G401 (cell line): ENCODE data around the gene L3MBTL4. TPM values are rescaled to one million over a fixed set of nuclear protein-coding genes. Genes with fewer than 3 reads are reported as not detected.
"Not testable (repeated sequence)": the region's sequence is repeated elsewhere in the genome, so short reads cannot be mapped to it uniquely, and the experiment has no call there.

Experiments used
- DNase-seq: peaks from one replicate; pipeline ENCODE4 v3.0.0-alpha.2; 2015; ENCODE audit warnings: low spot score
- in situ Hi-C: cut with HindIII; loops from 2 replicates; pipeline ENCODE4 v1.10.0; 2016; ENCODE audit warnings: low sequenced_read_pairs, mixed read lengths
- total RNA-seq: library from RNA; depleted of rRNA; stranded (reverse); fragments of >200 nt; shearing (Covaris generic); gene quantifications from 2 replicates; pipeline ENCODE4 v1.2.3, GENCODE V29; 2014

L3MBTL4 gene
- total RNA-seq, 1 experiment from 2014 or later: not detected

- no peak for DNase-seq
- in situ Hi-C loops: no loop called here
These were observed 328.0 kb downstream of the L3MBTL4 start for GRCh38 chr18:6086731-6087130.

DNA sequence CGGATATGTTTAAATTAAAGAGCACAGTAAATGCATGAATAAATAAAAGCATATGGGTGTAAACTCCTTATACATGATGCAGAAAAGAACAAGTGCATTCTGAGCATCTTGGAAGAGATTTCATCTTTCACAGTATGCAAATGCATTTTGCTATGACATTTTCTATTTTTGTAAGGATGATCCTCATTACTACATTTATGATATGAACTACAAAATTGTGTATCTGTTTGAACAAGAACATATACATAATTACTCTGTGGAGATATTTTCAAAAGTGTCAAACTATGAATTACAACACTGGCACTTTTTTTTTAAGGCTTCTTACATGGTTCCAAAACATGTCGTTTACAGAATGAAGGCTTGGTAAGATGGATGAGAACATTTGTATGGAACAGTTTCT, 335.3 kb downstream of the L3MBTL4 start:
- in situ Hi-C loops: no loop called here
- DNase-seq: no peak

DNA sequence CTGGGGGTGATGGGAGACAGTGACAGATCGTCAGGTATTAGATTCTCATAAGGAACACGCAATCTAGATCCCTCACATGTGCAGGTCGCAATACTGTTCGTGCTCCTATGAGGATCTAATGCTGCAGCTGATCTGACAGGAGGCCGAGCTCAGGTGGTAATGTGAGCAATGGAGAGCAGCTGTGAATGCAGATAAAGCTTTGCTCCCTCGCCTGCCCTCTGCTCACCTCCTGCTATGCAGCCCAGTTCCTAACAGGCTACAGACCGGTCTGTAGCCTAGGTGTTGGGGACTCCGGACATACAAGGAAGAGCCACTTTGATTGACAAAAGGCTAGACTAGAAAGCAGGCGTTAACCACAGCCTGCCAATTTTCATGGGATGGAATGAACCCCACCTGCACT, 335.8 kb downstream of the L3MBTL4 start:
- in situ Hi-C loops: no loop called here

DNA sequence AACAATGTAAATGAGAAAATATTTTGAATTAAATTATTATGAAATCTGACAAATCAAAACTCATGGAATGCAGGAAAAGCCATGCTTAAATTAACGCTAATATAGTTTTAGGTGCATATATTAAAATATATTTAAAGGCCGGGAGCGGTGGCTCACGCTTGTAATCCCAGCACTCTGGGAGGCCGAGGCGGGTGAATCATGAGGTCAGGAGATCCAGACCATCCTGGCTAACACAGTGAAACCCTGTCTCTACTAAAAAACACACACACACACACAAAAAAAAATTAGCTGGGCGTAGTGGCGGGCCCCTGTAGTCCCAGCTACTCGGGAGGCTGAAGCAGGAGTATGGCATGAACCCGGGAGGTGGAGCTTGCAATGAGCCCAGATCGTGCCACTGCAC, 342.3 kb downstream of the L3MBTL4 start:
- DNase-seq, in situ Hi-C loops: not testable (repeated sequence)

More for the DNA sequence above, 335.8 kb downstream of the L3MBTL4 start:
- DNase-seq: no peak

- in situ Hi-C loops: no loop called here
- DNase-seq: no peak
These were observed 345.2 kb downstream of the L3MBTL4 start for GRCh38 chr18:6069539-6069938.

DNA sequence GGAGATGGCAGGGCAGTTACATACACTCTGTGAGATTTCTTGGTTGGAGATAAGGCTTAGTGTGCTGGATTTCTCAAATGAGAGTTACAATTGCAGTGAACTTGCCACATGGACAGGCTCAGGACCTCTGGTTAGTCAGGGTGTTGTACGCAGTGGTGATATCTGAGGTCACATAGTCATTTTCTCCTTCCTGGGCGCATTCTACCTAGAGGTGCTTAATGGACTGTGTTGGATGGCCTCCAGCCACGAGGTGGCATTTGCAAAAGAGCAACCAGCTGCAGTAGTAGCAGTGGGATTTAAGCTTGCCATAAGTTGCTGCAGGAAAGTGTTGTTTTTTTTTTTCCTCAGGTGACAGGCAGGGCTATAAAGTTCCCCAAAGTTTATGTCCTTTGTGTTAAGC, 345.6 kb downstream of the L3MBTL4 start:
- in situ Hi-C loops: no loop called here
- DNase-seq: no peak

DNA sequence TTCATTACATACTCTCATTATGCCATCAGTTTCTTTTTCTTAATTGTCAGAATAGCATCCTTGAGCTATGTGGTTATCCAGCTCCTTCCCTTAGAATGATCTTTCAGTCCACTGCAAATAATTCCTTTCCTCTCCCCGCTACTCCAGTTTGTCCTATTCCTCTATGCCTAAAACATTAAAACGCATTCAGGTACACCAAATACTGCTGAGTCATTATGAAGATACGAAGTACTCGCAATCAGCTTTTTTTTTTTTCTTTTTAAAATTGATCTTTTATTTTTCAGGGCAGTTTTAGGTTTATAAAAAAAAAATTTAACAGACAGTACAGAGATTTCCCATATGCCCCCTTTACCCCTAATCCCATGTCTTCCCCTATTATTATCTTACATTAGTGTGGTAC, 354.6 kb downstream of the L3MBTL4 start:
- in situ Hi-C loops: no loop called here
- DNase-seq: no peak

DNA sequence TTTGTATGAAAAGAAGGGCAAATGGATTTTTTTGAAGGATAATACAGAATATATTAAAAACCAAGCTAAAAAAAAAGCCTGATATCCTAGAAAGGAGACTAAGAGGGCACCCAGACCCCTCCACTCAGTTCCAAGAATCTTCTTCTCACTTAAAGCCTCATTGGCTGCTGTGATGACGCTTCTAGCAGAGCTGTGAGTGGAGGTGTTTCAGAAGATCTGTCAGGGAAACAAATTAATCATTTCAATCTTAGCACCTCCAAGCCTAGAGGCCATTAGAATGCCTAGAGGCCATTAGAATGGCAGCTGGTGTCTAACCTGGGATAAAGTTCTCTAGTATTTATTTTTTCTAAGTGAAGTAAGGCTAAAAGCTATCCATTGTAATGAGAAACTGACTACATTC, 355.2 kb downstream of the L3MBTL4 start:
- in situ Hi-C loops: no loop called here
- DNase-seq: no peak

GRCh38 chr18:6058941-6059340, 355.8 kb downstream of the L3MBTL4 start:
- in situ Hi-C loops: no loop called here
- DNase-seq: no peak

DNA sequence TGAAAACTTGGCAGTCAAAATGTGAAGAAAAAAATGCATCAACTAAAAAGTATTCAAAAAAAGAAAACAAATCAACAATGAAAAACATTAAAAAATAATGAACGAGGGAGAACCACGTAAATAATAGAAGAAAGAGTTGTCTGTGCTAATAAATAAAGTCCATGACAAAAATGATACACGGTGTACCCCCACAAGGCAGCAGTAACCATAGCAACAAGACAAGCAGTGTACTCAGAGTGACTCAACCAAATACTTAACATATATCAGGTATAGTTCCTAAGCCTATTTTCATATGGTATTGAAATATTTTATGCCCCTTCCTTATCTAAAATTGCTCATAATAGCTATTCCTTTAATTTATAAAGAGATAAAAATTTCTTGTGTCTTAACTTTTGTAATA, 357.1 kb downstream of the L3MBTL4 start:
- in situ Hi-C loops: no loop called here
- DNase-seq: no peak

GRCh38 chr18:6056171-6056910, 358.4 kb downstream of the L3MBTL4 start:
- in situ Hi-C loops: no loop called here
- DNase-seq: no peak

GRCh38 chr18:6055711-6056110, 359.0 kb downstream of the L3MBTL4 start:
- DNase-seq: no peak
- in situ Hi-C loops: no loop called here

- in situ Hi-C loops: no loop called here
- no peak for DNase-seq
These were observed 360.4 kb downstream of the L3MBTL4 start for GRCh38 chr18:6054256-6054842.

GRCh38 chr18:6052449-6052913, 362.2 kb downstream of the L3MBTL4 start:
- in situ Hi-C loops: no loop called here
- DNase-seq: no peak

GRCh38 chr18:6047596-6047995, 367.1 kb downstream of the L3MBTL4 start:
- DNase-seq, in situ Hi-C loops: not testable (repeated sequence)

DNA sequence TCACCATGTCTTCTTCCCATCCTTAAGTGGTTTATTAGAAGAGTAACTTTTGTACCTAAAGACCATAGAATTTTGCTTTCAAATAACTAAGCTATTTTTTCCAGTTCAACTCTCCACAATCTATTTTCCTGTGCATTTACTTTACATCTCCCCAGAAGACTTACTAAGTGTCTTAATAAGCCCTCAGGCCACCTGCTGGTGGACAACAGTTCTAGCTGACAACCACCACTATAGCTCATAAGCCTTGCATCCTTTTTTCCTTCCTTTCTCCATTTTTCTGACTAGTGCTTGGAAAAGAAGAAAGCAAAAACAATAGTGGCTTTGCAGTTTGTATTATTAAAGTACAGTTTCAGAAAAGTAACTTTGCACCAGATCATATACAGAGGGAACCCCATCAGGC, 369.9 kb downstream of the L3MBTL4 start:
- in situ Hi-C loops: no loop called here
- no peak for DNase-seq

- in situ Hi-C loops: no loop called here
- no peak for DNase-seq
These were observed 370.4 kb downstream of the L3MBTL4 start for GRCh38 chr18:6044319-6044718.

DNA sequence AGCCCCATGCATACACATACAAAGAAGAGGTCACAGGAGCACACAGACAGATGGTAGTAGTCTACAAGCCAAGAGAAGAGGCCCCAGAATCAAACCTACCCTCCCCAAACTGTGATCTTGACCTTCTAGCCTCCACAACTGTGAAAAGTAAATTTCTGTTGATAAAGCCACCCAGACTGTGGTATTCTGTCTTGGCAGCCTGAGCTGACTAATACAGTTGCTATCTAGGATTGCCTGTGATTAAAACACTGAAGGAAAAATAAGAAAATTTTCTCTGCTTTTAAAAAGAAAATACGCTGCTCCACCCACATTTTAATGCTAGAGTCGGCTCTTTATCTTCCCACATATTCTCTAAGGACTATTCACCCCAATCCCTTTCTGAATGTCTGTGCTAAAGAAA, 375.7 kb downstream of the L3MBTL4 start:
- in situ Hi-C loops: no loop called here
- no peak for DNase-seq

DNA sequence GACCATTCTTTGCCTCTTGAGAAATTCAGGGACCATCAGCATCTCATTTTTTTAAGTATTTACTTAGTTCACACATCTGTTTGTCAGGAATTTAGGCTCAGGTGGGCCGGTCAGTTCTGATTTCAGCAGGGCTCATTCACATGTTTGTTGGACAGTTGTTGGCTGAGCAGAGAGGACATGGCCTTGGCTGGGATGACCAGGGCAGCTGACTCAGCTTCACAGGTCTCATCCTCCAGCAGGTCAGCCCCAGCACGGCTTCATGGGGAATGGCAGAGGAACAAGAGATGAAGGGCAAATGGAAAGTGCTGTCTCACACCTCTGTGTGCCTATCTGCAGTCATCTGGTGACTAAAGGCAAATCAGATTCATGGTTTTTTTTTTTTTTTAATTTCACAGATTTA, 383.3 kb downstream of the L3MBTL4 start:
- DNase-seq: no peak
- in situ Hi-C loops: no loop called here

GRCh38 chr18:6031002-6031401, 383.7 kb downstream of the L3MBTL4 start:
- DNase-seq: no peak
- in situ Hi-C loops: no loop called here

- in situ Hi-C loops: no loop called here
- DNase-seq: no peak
These were observed 389.9 kb downstream of the L3MBTL4 start for GRCh38 chr18:6024745-6025248.
